CD4-positive, CD25-positive, alpha-beta regulatory T cell (primary cell): ENCODE data around the gene ARHGEF40. TPM values are rescaled to one million over a fixed set of nuclear protein-coding genes. Genes with fewer than 3 reads are reported as not detected.

Source experiments
- ATAC-seq, 2 donors: fragments of 150-1000 bp; cut with Tn5 transposase; one replicate each; pipeline ENCODE4 v1.10.0; 2021; ENCODE audit warnings: low read depth in 2 of 2, moderate number of reproducible peaks in 2 of 2, moderate library complexity in 1 of 2
- DNase-seq, 3 donors: peaks; one replicate each; pipeline versions ENCODE4 v3.0.0 to v3.0.0-alpha.2; 2012 to 2022; ENCODE audit warnings: mixed read lengths in 1 of 3
- H3K27ac ChIP-seq: one replicate; pipeline ENCODE4 v1.7.0; 2013; ENCODE audit warnings: mild to moderate bottlenecking, low read length; ENCODE audit not compliant: insufficient read depth, poor library complexity, severe bottlenecking
- H3K27me3 ChIP-seq: one replicate; pipeline ENCODE4 v1.7.0; 2013; ENCODE audit warnings: low read length; ENCODE audit not compliant: control insufficient read depth, insufficient read depth
- H3K36me3 ChIP-seq: one replicate; pipeline ENCODE4 v1.7.0; 2013; ENCODE audit warnings: mild to moderate bottlenecking, low read length, moderate library complexity; ENCODE audit not compliant: control insufficient read depth, insufficient read depth
- H3K4me1 ChIP-seq: 2 replicates; pipeline ENCODE4 v1.7.0; 2013; ENCODE audit warnings: mild to moderate bottlenecking, low read length; ENCODE audit not compliant: insufficient read depth, control insufficient read depth, poor library complexity, severe bottlenecking
- H3K4me3 ChIP-seq: one replicate; pipeline ENCODE4 v1.7.0; 2013; ENCODE audit warnings: low read depth, mild to moderate bottlenecking, low read length, moderate library complexity
- H3K9me3 ChIP-seq, 2 experiments: 1 replicate in 1 of 2; 2 replicates in 1 of 2; pipeline ENCODE4 v1.7.0; 2013; ENCODE audit warnings: low read length in 2 of 2, mild to moderate bottlenecking in 1 of 2, moderate library complexity in 1 of 2; ENCODE audit not compliant: control insufficient read depth in 2 of 2
- H3K27ac Mint-ChIP-seq, 3 donors: one replicate each; pipeline ENCODE4 v1.8.0; 2020 to 2022; ENCODE audit warnings: mild to moderate bottlenecking in 3 of 3, mixed read lengths in 3 of 3, moderate library complexity in 2 of 3
- H3K27me3 Mint-ChIP-seq: one replicate; pipeline ENCODE4 v1.8.0; 2022; ENCODE audit warnings: mild to moderate bottlenecking, mixed read lengths
- H3K36me3 Mint-ChIP-seq: one replicate; pipeline ENCODE4 v1.8.0; 2020; ENCODE audit warnings: mixed read lengths
- H3K4me1 Mint-ChIP-seq, 4 donors: one replicate each; pipeline ENCODE4 v1.8.0; 2020 to 2022; ENCODE audit warnings: mixed read lengths in 4 of 4, mild to moderate bottlenecking in 1 of 4
- H3K4me3 Mint-ChIP-seq, 4 donors: one replicate each; pipeline ENCODE4 v1.8.0; 2020 to 2022; ENCODE audit warnings: mild to moderate bottlenecking in 4 of 4, mixed read lengths in 4 of 4, moderate library complexity in 3 of 4
- H3K9me3 Mint-ChIP-seq, 7 donors: one replicate each; pipeline ENCODE4 v1.8.0; 2020 to 2022; ENCODE audit warnings: mixed read lengths in 7 of 7, mild to moderate bottlenecking in 3 of 7, moderate library complexity in 2 of 7
- polyA plus RNA-seq, 4 donors: library from polyadenylated mRNA; unstranded; fragments of 300-500 nt; fragmentation: Illumina TruSeq; gene quantifications; one replicate each; pipeline ENCODE4 v1.2.3, GENCODE V29; 2021
- total RNA-seq: library from RNA; stranded (reverse); gene quantifications from one replicate; pipeline ENCODE4 v1.2.3, GENCODE V29; 2022

Gene ARHGEF40
- 7.4 TPM for total RNA-seq
- polyA plus RNA-seq: under 1 TPM in 2 of 4 donors, not detected in 2; 0.07 to 0.64 TPM

GRCh38 chr14:21070083-21070609, at the start of gene ARHGEF40:
ARHGEF40 (plus strand) TSS chr14:21070304; CDS start chr14:21070397, 93 bp downstream.
- H3K27me3 Mint-ChIP-seq: peaks cover 81% of the 10 kb centered on the region
- no peak within 1 kb of the TSS for H3K27ac ChIP-seq

DNA sequence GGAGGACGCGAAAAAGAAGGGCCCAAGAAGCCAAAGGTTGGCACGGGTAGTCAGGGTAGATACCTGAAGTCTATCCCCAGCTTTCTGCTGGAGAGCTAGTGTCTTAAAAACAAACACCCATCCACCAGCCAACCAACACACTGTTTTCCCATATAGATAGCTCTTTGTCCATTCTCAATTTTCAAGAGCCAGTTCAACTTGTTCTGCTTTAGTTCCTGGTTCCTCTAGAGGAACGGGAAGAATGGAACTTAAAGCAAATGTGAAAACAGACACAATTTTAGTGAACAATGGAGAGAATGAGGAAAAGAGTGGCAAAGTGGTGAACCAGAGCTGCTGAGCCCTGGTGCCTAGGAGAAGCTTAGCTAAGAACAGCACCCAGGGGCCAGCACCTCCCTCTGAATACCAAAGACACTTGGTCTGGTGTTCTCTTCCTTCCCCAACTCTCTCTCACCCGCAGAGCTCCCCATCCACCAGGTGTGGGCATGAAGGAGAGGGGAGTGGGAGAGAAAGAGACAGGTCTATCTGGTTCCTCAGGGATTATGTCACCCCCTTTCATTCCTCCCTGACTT, 49.0 kb upstream of the ARHGEF40 start:
- H3K4me3 Mint-ChIP-seq: peak overlapping the region in 2 of 4 donors; percentile 58 to 75
- peak overlapping the region in 1 of 3 donors; percentile 1 for H3K27ac Mint-ChIP-seq
- no peak overlapping the region for H3K4me3 ChIP-seq

More at GRCh38 chr14:21070083-21070609, at the start of gene ARHGEF40:
- ATAC-seq (no peak), DNase-seq (peak in 1 of 3 donors; percentile 29)
- Histone ChIP-seq H3K4me1 (peaks cover 34% of the 10 kb centered on the region), H3K27me3 (peaks cover 41% of the 10 kb centered on the region), H3K36me3 (no peaks in the 10 kb centered on the region), H3K9me3 (no peaks in the 10 kb centered on the region), H3K4me3 (peak within 1 kb of the TSS; percentile 19)
- Mint-ChIP-seq H3K27ac (peak within 1 kb of the TSS in 2 of 3 donors; percentile 47 to 55), H3K4me1 (peaks cover 0 to 37% (median 20%) of the 10 kb centered on the region in 4 donors), H3K9me3 (peaks cover 0 to 3% (median 0%) of the 10 kb centered on the region in 7 donors), H3K36me3 (peaks cover 4% of the 10 kb centered on the region), H3K4me3 (peak within 1 kb of the TSS; percentile 84 to 91 (median 86))

DNA sequence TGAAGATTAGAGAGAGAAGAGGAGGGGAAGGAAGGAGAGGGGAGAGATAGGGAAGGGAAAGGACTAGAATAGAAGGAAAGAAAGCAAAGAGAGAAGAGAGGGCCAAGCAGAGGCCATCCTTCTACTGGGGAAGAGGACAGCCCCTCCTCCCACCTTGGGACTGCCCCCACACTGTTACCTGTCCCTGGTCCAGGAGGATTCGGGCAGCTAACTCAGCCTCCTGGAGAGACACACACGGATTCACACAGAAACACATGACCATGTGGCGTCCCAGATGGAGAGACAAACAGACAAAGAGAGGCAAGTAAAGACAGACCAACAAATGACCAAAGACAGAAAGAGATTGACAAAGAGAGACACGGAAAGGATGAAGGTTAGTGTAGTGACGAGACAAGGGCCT, 47.4 kb upstream of the ARHGEF40 start:
- H3K27ac ChIP-seq: no peak overlapping the region
- H3K4me3 ChIP-seq: no peak overlapping the region
- Mint-ChIP-seq H3K4me1 (peaks cover 0 to 32% (median 12%) of the 10 kb centered on the region in 4 donors), H3K27me3 (peaks cover 21% of the 10 kb centered on the region), H3K4me3 (peak overlapping the region; percentile 61 to 86 (median 74)), H3K36me3 (peaks cover 29% of the 10 kb centered on the region), H3K27ac (peak overlapping the region in 1 of 3 donors; percentile 31), H3K9me3 (no peaks in the 10 kb centered on the region)
- ATAC-seq (no peak), DNase-seq (no peak)
- H3K4me1 ChIP-seq: peaks cover 20% of the 10 kb centered on the region
- H3K36me3 ChIP-seq: peaks cover 9% of the 10 kb centered on the region
- H3K27me3 ChIP-seq: peaks cover 3% of the 10 kb centered on the region
- no peaks in the 10 kb centered on the region for H3K9me3 ChIP-seq

More for the DNA sequence above, 49.0 kb upstream of the ARHGEF40 start:
- peaks cover 21% of the 10 kb centered on the region for H3K27me3 Mint-ChIP-seq
- H3K36me3 Mint-ChIP-seq: peaks cover 38% of the 10 kb centered on the region
- peaks cover 0 to 28% (median 12%) of the 10 kb centered on the region in 4 donors for H3K4me1 Mint-ChIP-seq
- no peak for DNase-seq
- Histone ChIP-seq H3K4me1 (peaks cover 20% of the 10 kb centered on the region), H3K36me3 (peaks cover 9% of the 10 kb centered on the region), H3K27me3 (peaks cover 3% of the 10 kb centered on the region), H3K9me3 (no peaks in the 10 kb centered on the region), H3K27ac (no peak overlapping the region)
- no peak for ATAC-seq
- H3K9me3 Mint-ChIP-seq: no peaks in the 10 kb centered on the region

DNA sequence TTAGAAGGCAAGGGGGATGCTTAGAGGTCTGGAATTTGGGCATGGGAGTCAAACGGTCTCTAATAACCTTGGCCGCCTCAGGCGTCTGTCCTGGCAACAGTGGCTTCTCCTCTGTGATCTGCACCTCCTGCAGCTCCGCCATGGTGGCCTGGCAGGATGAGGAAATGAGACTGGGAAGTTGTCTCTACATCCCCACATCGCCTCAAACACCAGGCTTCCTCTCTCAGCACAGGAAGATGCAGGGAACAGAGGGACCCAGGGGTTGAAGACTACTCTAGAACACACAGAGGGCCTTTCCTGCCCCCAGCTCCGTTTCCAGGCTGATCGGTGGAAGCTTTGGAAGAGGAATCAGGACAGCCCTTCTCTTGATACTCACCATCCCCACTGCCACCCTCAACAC, 46.9 kb upstream of the ARHGEF40 start:
- H3K27me3 ChIP-seq: peaks cover 3% of the 10 kb centered on the region
- peaks cover 20% of the 10 kb centered on the region for H3K4me1 ChIP-seq
- H3K27me3 Mint-ChIP-seq: peaks cover 21% of the 10 kb centered on the region
- peaks cover 0 to 32% (median 12%) of the 10 kb centered on the region in 4 donors for H3K4me1 Mint-ChIP-seq
- no peak overlapping the region for H3K4me3 ChIP-seq
- peaks cover 29% of the 10 kb centered on the region for H3K36me3 Mint-ChIP-seq
- H3K4me3 Mint-ChIP-seq: peak overlapping the region; percentile 65 to 94 (median 84)
- H3K27ac Mint-ChIP-seq: peak overlapping the region in 2 of 3 donors; percentile 31 to 72
- ATAC-seq (no peak), DNase-seq (no peak)
- no peaks in the 10 kb centered on the region for H3K9me3 ChIP-seq
- H3K27ac ChIP-seq: no peak overlapping the region
- H3K9me3 Mint-ChIP-seq: no peaks in the 10 kb centered on the region
- peaks cover 6% of the 10 kb centered on the region for H3K36me3 ChIP-seq

DNA sequence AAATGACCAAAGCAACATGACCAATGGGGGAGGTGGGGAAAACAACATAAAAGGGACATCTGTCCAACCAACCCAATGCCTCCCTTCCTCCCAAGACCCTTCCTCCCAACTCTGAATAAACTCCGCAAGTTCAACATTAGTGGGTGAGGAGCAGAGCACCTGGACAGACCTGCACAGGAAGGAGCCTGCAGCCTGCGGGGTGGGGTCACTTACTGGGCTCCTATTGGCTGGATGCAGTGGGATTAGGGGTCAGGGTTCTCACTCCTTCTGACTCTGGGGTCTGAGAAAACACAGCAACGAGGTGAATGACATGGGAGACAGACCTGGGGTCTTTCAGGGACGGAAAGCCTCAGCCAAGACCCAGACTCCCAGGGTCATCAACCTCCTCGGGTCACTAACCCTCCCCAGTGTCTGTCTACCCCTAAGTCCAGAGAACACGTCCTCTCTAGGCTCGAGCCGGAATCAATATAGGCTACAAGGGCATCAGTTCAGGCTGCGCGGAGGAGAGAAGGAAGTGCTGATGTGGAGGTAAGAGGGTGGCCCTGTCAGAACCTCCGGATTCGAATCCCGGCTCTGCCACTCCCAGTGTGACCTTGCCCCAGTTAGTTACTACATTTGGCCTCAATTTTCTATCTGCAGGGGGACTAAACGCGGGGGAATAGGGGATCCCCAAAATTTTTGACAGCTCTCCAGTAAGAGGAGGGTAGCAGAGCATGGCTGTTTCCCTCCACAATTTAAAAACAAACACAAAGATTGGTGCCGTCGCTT, 46.1 kb upstream of the ARHGEF40 start:
- DNase-seq (peak in 1 of 3 donors; percentile 12), ATAC-seq (no peak)
- Mint-ChIP-seq H3K36me3 (peaks cover 26% of the 10 kb centered on the region), H3K4me3 (peak overlapping the region; percentile 82 to 94 (median 90)), H3K27me3 (peaks cover 21% of the 10 kb centered on the region), H3K9me3 (no peaks in the 10 kb centered on the region), H3K4me1 (peaks cover 0 to 32% (median 12%) of the 10 kb centered on the region in 4 donors), H3K27ac (peak overlapping the region in 2 of 3 donors; percentile 78 to 89)
- Histone ChIP-seq H3K9me3 (no peaks in the 10 kb centered on the region), H3K36me3 (peaks cover 6% of the 10 kb centered on the region), H3K27me3 (peaks cover 3% of the 10 kb centered on the region), H3K27ac (peak overlapping the region; percentile 14), H3K4me1 (peaks cover 20% of the 10 kb centered on the region), H3K4me3 (peak overlapping the region; percentile 74)

- Mint-ChIP-seq H3K4me3 (peak within 1 kb of the TSS; percentile 86 to 94 (median 92)), H3K27me3 (peaks cover 21% of the 10 kb centered on the region), H3K36me3 (peaks cover 18% of the 10 kb centered on the region), H3K4me1 (peaks cover 0 to 32% (median 12%) of the 10 kb centered on the region in 4 donors), H3K9me3 (no peaks in the 10 kb centered on the region), H3K27ac (peak within 1 kb of the TSS in 2 of 3 donors; percentile 78 to 93)
- Histone ChIP-seq H3K27me3 (peaks cover 3% of the 10 kb centered on the region), H3K27ac (peak within 1 kb of the TSS; percentile 14), H3K4me1 (peaks cover 20% of the 10 kb centered on the region), H3K9me3 (no peaks in the 10 kb centered on the region), H3K4me3 (peak within 1 kb of the TSS; percentile 74), H3K36me3 (no peaks in the 10 kb centered on the region)
- DNase-seq (peak; percentile 64 to 74 (median 70)), ATAC-seq (peak; percentile 84 to 85)
These were observed 45.3 kb upstream of the ARHGEF40 start, which contains the start of gene NDRG2 for GRCh38 chr14:21024585-21025370. NDRG2 (minus strand) TSS chr14:21025061; CDS start chr14:21023315, 1,746 bp downstream.
